Measurements from ENCODE around the gene MAP3K8. TPM values are rescaled to one million over a fixed set of nuclear protein-coding genes. Genes with fewer than 3 reads are reported as not detected.

MAP3K8 gene
- total RNA-seq, 4 donors from 2014 or later: 18.4 to 63.8 (median 28.5) TPM

GRCh38 chr10:30453764-30454527, 20.0 kb downstream of the MAP3K8 start:
- no peaks in the 10 kb centered on the region for H3K9me3 ChIP-seq
- no peak for ATAC-seq
- no peaks in the 10 kb centered on the region for H3K27me3 ChIP-seq
- peak overlapping the region; percentile 86 to 97 (median 90) for H3K27ac ChIP-seq
- peaks cover 16 to 50% (median 34%) of the 10 kb centered on the region in 3 donors for H3K4me1 ChIP-seq
- TF ChIP-seq EP300 (IDR thresholded peaks at IDR 0.05): no peak
- TF ChIP-seq CTCF (IDR thresholded peaks at IDR 0.05): no peak
- no peak for TF ChIP-seq POLR2A (IDR thresholded peaks at IDR 0.05)
- no peak for TF ChIP-seq POLR2AphosphoS5 (IDR thresholded peaks at IDR 0.05)
- 71 to 83% methylated on average over 5 of the region's 6 CpGs for WGBS, 2 donors (ENCODE audit: low coverage in 1 of 2)
- peak overlapping the region; percentile 5 to 16 for H3K4me3 ChIP-seq
- H3K36me3 ChIP-seq: peaks cover 0 to 60% of the 10 kb centered on the region in 2 donors

- TF ChIP-seq EP300 (IDR thresholded peaks at IDR 0.05) (peak; percentile 71), CTCF (IDR thresholded peaks at IDR 0.05) (no peak), POLR2AphosphoS5 (IDR thresholded peaks at IDR 0.05) (peak; percentile 99)
- H3K4me1 ChIP-seq: peaks cover 16 to 57% (median 39%) of the 10 kb centered on the region in 3 donors
- no peak overlapping the region for H3K4me3 ChIP-seq
- H3K9me3 ChIP-seq: no peaks in the 10 kb centered on the region
- peak overlapping the region; percentile 86 to 97 (median 86) for H3K27ac ChIP-seq
- H3K27me3 ChIP-seq: no peaks in the 10 kb centered on the region
- peak; percentile 92 for ATAC-seq
- peaks cover 0 to 60% of the 10 kb centered on the region in 2 donors for H3K36me3 ChIP-seq
- WGBS, 2 donors (ENCODE audit: low coverage in 1 of 2): 0 to 1% methylated on average over 3 of the region's 3 CpGs
Measured at GRCh38 chr10:30454744-30455510, 20.9 kb downstream of the MAP3K8 start.

- WGBS, 2 donors (ENCODE audit: low coverage in 1 of 2): 100% methylated on average over 1 of the region's 4 CpGs
Measured at GRCh38 chr10:30455816-30456215, 21.8 kb downstream of the MAP3K8 start.

GRCh38 chr10:30456266-30456665, 22.3 kb downstream of the MAP3K8 start:
- Histone ChIP-seq H3K4me1 (peaks cover 18 to 70% (median 47%) of the 10 kb centered on the region in 3 donors), H3K36me3 (peaks cover 0 to 60% of the 10 kb centered on the region in 2 donors), H3K27ac (peak overlapping the region in 3 of 4 donors; percentile 86 to 87 (median 86)), H3K4me3 (no peak overlapping the region), H3K27me3 (no peaks in the 10 kb centered on the region), H3K9me3 (no peaks in the 10 kb centered on the region)
- ATAC-seq: no peak
- TF ChIP-seq POLR2AphosphoS5 (IDR thresholded peaks at IDR 0.05): no peak
- TF ChIP-seq EP300 (IDR thresholded peaks at IDR 0.05): no peak
- no peak for TF ChIP-seq CTCF (IDR thresholded peaks at IDR 0.05)
- TF ChIP-seq POLR2A (IDR thresholded peaks at IDR 0.05): no peak
- WGBS, 2 donors (ENCODE audit: low coverage in 1 of 2): 42 to 49% methylated on average over 4 of the region's 4 CpGs

More at GRCh38 chr10:30455816-30456215, 21.8 kb downstream of the MAP3K8 start:
- peaks cover 18 to 66% (median 45%) of the 10 kb centered on the region in 3 donors for H3K4me1 ChIP-seq
- no peak overlapping the region for H3K4me3 ChIP-seq
- H3K9me3 ChIP-seq: no peaks in the 10 kb centered on the region
- ATAC-seq: no peak
- peaks cover 0 to 60% of the 10 kb centered on the region in 2 donors for H3K36me3 ChIP-seq
- no peaks in the 10 kb centered on the region for H3K27me3 ChIP-seq
- TF ChIP-seq CTCF (IDR thresholded peaks at IDR 0.05): no peak
- peak overlapping the region; percentile 82 to 87 (median 86) for H3K27ac ChIP-seq

Data from gastroesophageal sphincter (tissue), 4 donors.